Lower leg skin (tissue), 4 donors: Measurements from ENCODE around the gene CTIF. TPM values are rescaled to one million over a fixed set of nuclear protein-coding genes. Genes with fewer than 3 reads are reported as not detected.

Source experiments
- DNase-seq, 2 donors: peaks; one replicate each; pipeline ENCODE4 v3.0.0-alpha.2; 2019; ENCODE audit warnings: low spot score in 2 of 2
- H3K4me3 ChIP-seq: fragments of 200-600 bp; sonication (generic); 2 replicates; pipeline ENCODE4 v1.5.1; 2017; ENCODE audit warnings: mild to moderate bottlenecking, low read depth; ENCODE audit not compliant: poor library complexity, severe bottlenecking
- POLR2A ChIP-seq, 2 donors: fragments of 450-650 bp; IDR thresholded peaks; one replicate each; pipeline ENCODE4 v1.6.1; 2016 to 2017; ENCODE audit warnings: antibody characterized with exemption in 2 of 2, mild to moderate bottlenecking in 1 of 2, moderate library complexity in 1 of 2
- WGBS, 2 donors: methylation state at CpG; one replicate each; pipeline ENCODE4 v1.1.5; 2018; 5-methylcytosine and 5-hydroxymethylcytosine counted together
- intact Hi-C: fragments of 100-400 bp; cut with DNase I; formaldehyde crosslinking; loops from one replicate; pipeline ENCODE4 v1.15.0; 2023; ENCODE audit warnings: low total_unique reads
- total RNA-seq, 4 donors: library from RNA; depleted of rRNA; stranded (reverse); fragments of >200 nt; gene quantifications; one replicate each; pipeline ENCODE4 v1.1.0, GENCODE V29; 2016
- TF ChIP-seq, protein P1 (sequence below), 3 donors: fragments of 450-650 bp; IDR thresholded peaks; one replicate each; pipeline ENCODE4 v1.5.1; 2016; ENCODE audit warnings: antibody characterized with exemption in 3 of 3, mild to moderate bottlenecking in 3 of 3, moderate library complexity in 2 of 3

Gene CTIF
- total RNA-seq, 4 donors from 2014 or later, result 22.6 to 44.0 (median 30.2) TPM

DNA sequence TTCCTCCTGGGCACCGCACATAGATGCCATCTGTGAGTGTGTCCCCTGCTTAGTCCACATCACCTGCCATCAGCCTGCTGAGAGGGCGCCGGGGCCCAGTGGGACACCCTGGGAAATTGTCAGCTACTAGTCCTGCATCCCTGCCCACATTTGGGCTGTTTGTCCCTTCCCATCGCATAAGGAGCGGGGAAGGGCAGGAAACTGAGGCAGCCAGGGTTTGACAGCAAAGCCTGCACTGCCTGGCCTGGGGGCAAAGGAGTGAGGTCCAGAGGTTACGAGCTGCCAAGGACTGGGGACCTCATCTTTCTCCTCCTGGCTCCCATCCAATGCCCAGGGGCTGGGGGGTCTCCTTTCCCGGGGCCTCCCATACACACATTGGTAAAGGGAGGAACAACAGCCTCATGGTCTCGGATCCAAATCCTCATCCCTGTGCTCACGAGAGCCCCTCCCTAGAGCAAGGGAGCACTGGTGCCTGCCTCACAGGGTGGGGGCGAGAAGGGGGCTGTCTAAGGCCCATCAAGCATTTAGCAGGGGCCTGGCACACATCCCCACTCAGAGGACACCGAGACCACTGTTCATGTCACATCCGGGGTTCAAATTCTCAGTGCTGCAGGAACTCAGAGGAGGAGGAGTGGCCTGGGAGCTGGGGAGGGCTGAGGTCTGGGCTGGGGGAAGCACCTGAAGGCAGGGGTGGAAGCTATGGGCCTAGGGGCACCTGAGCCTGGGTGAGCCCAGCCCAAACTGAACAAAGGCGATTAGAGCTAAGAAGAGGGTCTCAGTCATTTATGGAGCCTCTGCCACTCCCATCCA, 298.2 kb downstream of the CTIF start:
- no peak for DNase-seq
- WGBS, 2 donors, result 91 to 95% methylated on average over 13 of the region's 13 CpGs
- intact Hi-C loops, result no loop called here
- TF ChIP-seq, protein P1, sequence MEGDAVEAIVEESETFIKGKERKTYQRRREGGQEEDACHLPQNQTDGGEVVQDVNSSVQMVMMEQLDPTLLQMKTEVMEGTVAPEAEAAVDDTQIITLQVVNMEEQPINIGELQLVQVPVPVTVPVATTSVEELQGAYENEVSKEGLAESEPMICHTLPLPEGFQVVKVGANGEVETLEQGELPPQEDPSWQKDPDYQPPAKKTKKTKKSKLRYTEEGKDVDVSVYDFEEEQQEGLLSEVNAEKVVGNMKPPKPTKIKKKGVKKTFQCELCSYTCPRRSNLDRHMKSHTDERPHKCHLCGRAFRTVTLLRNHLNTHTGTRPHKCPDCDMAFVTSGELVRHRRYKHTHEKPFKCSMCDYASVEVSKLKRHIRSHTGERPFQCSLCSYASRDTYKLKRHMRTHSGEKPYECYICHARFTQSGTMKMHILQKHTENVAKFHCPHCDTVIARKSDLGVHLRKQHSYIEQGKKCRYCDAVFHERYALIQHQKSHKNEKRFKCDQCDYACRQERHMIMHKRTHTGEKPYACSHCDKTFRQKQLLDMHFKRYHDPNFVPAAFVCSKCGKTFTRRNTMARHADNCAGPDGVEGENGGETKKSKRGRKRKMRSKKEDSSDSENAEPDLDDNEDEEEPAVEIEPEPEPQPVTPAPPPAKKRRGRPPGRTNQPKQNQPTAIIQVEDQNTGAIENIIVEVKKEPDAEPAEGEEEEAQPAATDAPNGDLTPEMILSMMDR (IDR thresholded peaks at IDR 0.05), result no peak
- TF ChIP-seq POLR2A (IDR thresholded peaks at IDR 0.05), result no peak
- H3K4me3 ChIP-seq, result no peak overlapping the region

DNA sequence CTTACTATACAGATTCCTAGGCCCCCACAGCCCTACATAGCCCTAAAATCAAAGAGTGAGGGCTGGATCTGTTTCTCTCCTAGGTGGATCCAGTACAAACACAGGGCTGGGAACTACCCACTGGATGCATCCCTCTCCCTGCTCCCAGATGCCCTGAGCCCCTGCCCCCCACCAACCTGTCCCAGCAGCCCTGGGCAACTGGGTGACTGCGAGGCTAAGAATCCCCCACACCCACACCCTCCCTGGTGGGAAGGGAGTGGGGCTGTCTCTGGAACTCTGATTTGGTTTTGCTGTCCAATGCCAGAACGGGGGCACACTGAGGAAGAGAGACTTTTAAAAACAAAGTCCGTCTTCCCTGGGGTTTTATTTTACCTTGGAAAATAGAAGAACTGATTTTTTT, 298.8 kb downstream of the CTIF start:
- 95 to 98% methylated on average over 3 of the region's 3 CpGs for WGBS, 2 donors
- TF ChIP-seq POLR2A (IDR thresholded peaks at IDR 0.05), result no peak
- TF ChIP-seq, protein P1 (IDR thresholded peaks at IDR 0.05), result no peak

GRCh38 chr18:48838166-48838775, 299.4 kb downstream of the CTIF start:
- DNase-seq, result no peak
- no peak for TF ChIP-seq POLR2A (IDR thresholded peaks at IDR 0.05)
- TF ChIP-seq, protein P1 (IDR thresholded peaks at IDR 0.05), result no peak
- H3K4me3 ChIP-seq, result no peak overlapping the region
- 93 to 94% methylated on average over 12 of the region's 12 CpGs for WGBS, 2 donors
- intact Hi-C loops, result no loop called here

More for the DNA sequence above, 298.8 kb downstream of the CTIF start:
- intact Hi-C loops, result no loop called here
- no peak for DNase-seq
- H3K4me3 ChIP-seq, result no peak overlapping the region

DNA sequence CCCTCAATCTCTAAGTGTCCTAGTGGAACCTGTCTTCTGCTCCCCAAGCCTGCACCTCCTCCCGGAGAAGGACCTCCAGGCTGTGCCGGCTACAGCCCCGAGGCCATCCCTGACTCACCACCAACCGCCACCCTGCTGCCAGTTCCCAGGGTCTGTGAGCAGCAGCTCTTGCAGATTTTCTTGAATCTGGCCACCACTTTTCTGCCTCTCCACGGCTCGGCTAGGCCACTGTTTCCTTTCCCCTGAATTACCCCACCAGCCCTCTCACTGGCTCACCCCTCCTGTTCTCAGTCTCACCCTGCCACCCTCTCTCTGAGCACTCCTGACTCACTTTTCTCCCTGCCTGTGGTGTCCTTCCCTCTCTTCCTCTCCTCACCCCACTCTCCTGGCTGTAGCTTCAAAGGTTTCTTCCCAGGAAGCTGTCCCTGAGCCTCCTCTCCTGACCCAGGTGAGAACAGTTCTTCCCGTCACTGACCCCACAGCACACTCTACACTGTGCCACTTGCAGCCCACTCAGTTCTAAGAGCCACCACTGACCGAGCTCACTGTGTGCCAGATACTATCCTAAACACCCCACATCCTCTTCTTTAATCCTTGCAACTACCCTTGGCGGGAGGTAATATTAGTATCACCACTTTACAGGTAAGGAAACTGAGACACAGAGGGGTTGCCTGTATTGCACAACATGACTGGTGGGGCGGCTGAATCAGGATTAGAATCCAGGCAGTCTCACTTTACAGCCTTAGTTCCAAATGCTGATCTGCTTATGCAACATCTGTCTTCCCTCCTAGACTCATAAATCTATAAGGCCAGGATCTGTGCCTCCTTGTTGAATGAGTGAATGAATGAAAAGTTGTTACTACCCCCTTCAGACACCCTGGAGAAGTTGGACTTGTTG, 300.3 kb downstream of the CTIF start:
- intact Hi-C loops, result no loop called here
- DNase-seq, result no peak
- TF ChIP-seq, protein P1 (IDR thresholded peaks at IDR 0.05), result no peak
- TF ChIP-seq POLR2A (IDR thresholded peaks at IDR 0.05), result no peak
- WGBS, 2 donors, result 65 to 71% methylated on average over 10 of the region's 10 CpGs
- H3K4me3 ChIP-seq, result no peak overlapping the region

DNA sequence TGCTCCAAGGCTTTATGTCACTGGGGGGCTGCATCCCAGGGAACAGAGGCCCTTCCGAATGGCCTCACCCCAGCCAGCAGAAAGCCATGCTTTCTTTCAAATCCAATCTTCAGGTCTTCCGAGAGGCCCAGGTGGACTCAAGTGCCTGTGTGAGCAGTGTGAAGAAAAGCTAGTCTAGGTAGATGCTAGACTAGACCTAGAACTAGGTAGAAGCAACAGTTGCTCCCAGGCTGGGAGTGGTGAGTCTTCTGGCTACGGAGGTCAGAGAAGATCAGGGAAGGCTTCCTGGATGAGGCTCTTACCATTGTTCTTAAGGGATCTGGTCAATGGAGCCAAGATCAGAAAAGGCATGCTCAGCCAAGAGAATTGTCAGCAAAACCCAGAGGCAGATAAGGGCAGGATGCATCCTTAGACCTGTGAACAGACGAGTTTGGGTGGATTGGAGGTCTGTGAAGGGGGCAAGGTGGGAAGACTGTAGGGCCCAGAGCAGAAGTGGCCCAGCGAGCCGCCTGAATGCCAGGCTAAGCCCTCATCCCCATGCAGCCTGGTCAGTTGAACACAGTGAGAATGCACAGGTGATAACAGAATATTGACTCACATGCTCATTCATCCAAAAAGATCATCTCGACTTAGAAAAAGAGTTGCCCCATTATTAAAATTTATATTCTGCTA, 301.1 kb downstream of the CTIF start:
- intact Hi-C loops, result no loop called here
- 76 to 86% methylated on average over 7 of the region's 7 CpGs for WGBS, 2 donors
- no peak for TF ChIP-seq POLR2A (IDR thresholded peaks at IDR 0.05)
- TF ChIP-seq, protein P1 (IDR thresholded peaks at IDR 0.05), result no peak
- no peak for DNase-seq
- H3K4me3 ChIP-seq, result no peak overlapping the region
